Measurements from ENCODE around the gene BAZ2B.

DNA sequence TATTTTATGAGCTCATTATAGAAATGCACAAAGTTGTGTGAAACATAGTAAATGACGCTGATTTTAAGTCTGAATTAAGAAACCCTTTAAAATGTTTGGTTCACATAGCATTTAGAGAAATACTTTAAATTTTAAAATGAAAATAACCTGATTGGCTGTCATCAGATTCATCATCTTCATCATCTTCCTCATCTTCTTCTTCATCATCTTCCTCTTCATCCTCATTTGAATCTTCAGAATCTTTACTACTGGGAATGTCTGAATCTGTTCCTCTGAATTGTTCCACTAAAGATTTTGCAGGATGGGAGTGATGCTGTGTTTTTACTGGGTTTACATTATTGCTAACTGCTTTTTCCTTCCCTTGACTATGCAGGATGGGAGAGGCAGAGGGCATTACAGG lies 183.7 kb downstream of the BAZ2B start:
- TF ChIP-seq, protein P1, sequence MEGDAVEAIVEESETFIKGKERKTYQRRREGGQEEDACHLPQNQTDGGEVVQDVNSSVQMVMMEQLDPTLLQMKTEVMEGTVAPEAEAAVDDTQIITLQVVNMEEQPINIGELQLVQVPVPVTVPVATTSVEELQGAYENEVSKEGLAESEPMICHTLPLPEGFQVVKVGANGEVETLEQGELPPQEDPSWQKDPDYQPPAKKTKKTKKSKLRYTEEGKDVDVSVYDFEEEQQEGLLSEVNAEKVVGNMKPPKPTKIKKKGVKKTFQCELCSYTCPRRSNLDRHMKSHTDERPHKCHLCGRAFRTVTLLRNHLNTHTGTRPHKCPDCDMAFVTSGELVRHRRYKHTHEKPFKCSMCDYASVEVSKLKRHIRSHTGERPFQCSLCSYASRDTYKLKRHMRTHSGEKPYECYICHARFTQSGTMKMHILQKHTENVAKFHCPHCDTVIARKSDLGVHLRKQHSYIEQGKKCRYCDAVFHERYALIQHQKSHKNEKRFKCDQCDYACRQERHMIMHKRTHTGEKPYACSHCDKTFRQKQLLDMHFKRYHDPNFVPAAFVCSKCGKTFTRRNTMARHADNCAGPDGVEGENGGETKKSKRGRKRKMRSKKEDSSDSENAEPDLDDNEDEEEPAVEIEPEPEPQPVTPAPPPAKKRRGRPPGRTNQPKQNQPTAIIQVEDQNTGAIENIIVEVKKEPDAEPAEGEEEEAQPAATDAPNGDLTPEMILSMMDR (IDR thresholded peaks at IDR 0.05; ENCODE audit: poor library complexity, severe bottlenecking): no peak
- TF ChIP-seq EZH2 (IDR thresholded peaks at IDR 0.05; ENCODE audit: borderline replicate concordance, insufficient read depth, low read length, poor library complexity, severe bottlenecking) (no peak), POLR2AphosphoS5 (IDR thresholded peaks at IDR 0.05) (no peak), SMC3 (conservative IDR thresholded peaks at IDR 0.05; ENCODE audit: poor library complexity) (no peak), RAD21 (conservative IDR thresholded peaks at IDR 0.05) (no peak), TAF1 (IDR thresholded peaks at IDR 0.05; ENCODE audit: low read depth) (no peak)
- TF ChIP-seq, protein P2, sequence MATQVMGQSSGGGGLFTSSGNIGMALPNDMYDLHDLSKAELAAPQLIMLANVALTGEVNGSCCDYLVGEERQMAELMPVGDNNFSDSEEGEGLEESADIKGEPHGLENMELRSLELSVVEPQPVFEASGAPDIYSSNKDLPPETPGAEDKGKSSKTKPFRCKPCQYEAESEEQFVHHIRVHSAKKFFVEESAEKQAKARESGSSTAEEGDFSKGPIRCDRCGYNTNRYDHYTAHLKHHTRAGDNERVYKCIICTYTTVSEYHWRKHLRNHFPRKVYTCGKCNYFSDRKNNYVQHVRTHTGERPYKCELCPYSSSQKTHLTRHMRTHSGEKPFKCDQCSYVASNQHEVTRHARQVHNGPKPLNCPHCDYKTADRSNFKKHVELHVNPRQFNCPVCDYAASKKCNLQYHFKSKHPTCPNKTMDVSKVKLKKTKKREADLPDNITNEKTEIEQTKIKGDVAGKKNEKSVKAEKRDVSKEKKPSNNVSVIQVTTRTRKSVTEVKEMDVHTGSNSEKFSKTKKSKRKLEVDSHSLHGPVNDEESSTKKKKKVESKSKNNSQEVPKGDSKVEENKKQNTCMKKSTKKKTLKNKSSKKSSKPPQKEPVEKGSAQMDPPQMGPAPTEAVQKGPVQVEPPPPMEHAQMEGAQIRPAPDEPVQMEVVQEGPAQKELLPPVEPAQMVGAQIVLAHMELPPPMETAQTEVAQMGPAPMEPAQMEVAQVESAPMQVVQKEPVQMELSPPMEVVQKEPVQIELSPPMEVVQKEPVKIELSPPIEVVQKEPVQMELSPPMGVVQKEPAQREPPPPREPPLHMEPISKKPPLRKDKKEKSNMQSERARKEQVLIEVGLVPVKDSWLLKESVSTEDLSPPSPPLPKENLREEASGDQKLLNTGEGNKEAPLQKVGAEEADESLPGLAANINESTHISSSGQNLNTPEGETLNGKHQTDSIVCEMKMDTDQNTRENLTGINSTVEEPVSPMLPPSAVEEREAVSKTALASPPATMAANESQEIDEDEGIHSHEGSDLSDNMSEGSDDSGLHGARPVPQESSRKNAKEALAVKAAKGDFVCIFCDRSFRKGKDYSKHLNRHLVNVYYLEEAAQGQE (IDR thresholded peaks at IDR 0.05; ENCODE audit: borderline replicate concordance): no peak
